Fibroblast of skin of back (primary cell): ENCODE measurements around the gene GFPT1. TPM values are rescaled to one million over a fixed set of nuclear protein-coding genes. Genes with fewer than 3 reads are reported as not detected.
A peak's percentile ranks its signal among the peaks of the same experiment; 100 is the strongest.
"Not testable (repeated sequence)": the region's sequence is repeated elsewhere in the genome, so short reads cannot be mapped to it uniquely, and the experiment has no call there.

Source experiments
- DNase-seq: peaks from one replicate; pipeline ENCODE4 v3.0.0-alpha.2; 2013
- polyA plus RNA-seq, 2 experiments: library from polyadenylated mRNA; unstranded; fragments of 120-200 nt; gene quantifications; one replicate each; pipeline ENCODE4 v1.2.1, GENCODE V29; 2013; ENCODE audit not compliant: insufficient read length in 2 of 2

The GFPT1 gene
- 70.5 TPM for polyA plus RNA-seq (2013, experiment 1 of 2; ENCODE audit: insufficient read length)
- polyA plus RNA-seq (2013, experiment 2 of 2; ENCODE audit: insufficient read length), result 90.0 TPM

- DNase-seq, result peak; percentile 93
Measured at GRCh38 chr2:69386789-69387734, at the start of gene GFPT1. Gene GFPT1 (minus strand): TSS chr2:69387227. CDS start chr2:69387071, 156 bp downstream.

- DNase-seq, result no peak
Measured at GRCh38 chr2:69436596-69436937, 49.5 kb upstream of the GFPT1 start.

GRCh38 chr2:69434753-69435152 lies 47.7 kb upstream of the GFPT1 start:
- no peak for DNase-seq

GRCh38 chr2:69429491-69430183 lies 42.6 kb upstream of the GFPT1 start:
- DNase-seq, result no peak

- no peak for DNase-seq
Measured at GRCh38 chr2:69428981-69429380, 42.0 kb upstream of the GFPT1 start.

GRCh38 chr2:69424419-69424818 lies 37.4 kb upstream of the GFPT1 start:
- DNase-seq, result no peak

GRCh38 chr2:69422198-69422597 lies 35.2 kb upstream of the GFPT1 start:
- DNase-seq, result no peak

GRCh38 chr2:69419111-69419510 lies 32.1 kb upstream of the GFPT1 start:
- not testable (repeated sequence) for DNase-seq

GRCh38 chr2:69416147-69416546 lies 29.1 kb upstream of the GFPT1 start:
- no peak for DNase-seq

- DNase-seq, result no peak
Measured at GRCh38 chr2:69411120-69411519, 24.1 kb upstream of the GFPT1 start.

- no peak for DNase-seq
Measured at GRCh38 chr2:69405306-69405705, 18.3 kb upstream of the GFPT1 start.

- no peak for DNase-seq
Measured at GRCh38 chr2:69400121-69400520, 13.1 kb upstream of the GFPT1 start.

- DNase-seq, result no peak
Measured at GRCh38 chr2:69397234-69397633, 10.2 kb upstream of the GFPT1 start.

GRCh38 chr2:69395866-69396265 lies 8.8 kb upstream of the GFPT1 start:
- DNase-seq, result peak; percentile 50

GRCh38 chr2:69393963-69394362 lies 6.9 kb upstream of the GFPT1 start:
- no peak for DNase-seq

GRCh38 chr2:69390471-69390870 lies 3.4 kb upstream of the GFPT1 start:
- DNase-seq, result no peak

GRCh38 chr2:69390001-69390400 lies 3.0 kb upstream of the GFPT1 start:
- no peak for DNase-seq

- DNase-seq, result no peak
Measured at GRCh38 chr2:69389271-69389670, 2.2 kb upstream of the GFPT1 start.

- no peak for DNase-seq
Measured at GRCh38 chr2:69387770-69388481, 899 bp upstream of the GFPT1 start.

- no peak for DNase-seq
Measured at GRCh38 chr2:69386360-69386759, 667 bp downstream of the GFPT1 start.

GRCh38 chr2:69385443-69386151 lies 1.4 kb downstream of the GFPT1 start:
- peak; percentile 50 for DNase-seq

GRCh38 chr2:69384618-69385081 lies 2.4 kb downstream of the GFPT1 start:
- DNase-seq, result peak; percentile 54
